GM18870 (cell line): Measurements from ENCODE around the gene TEX52.

ENCODE experiments used
- ATAC-seq: cut with Tn5 transposase; IDR thresholded peaks from one replicate; pipeline ENCODE4 v1.9.1; 2021; ENCODE audit warnings: moderate library complexity; ENCODE audit not compliant: unreplicated experiment

TEX52 gene

GRCh38 chr12:2833810-2834209 lies 23.0 kb downstream of the TEX52 start:
- ATAC-seq = no peak

- ATAC-seq = no peak
Measured at GRCh38 chr12:2833327-2833726, 23.5 kb downstream of the TEX52 start.

GRCh38 chr12:2832550-2833127 lies 24.2 kb downstream of the TEX52 start:
- ATAC-seq = no peak

GRCh38 chr12:2829275-2829674 lies 27.6 kb downstream of the TEX52 start:
- ATAC-seq = no peak

- ATAC-seq = no peak
Measured at GRCh38 chr12:2826721-2827515, 29.9 kb downstream of the TEX52 start.

- no peak for ATAC-seq
Measured at GRCh38 chr12:2826036-2826435, 30.8 kb downstream of the TEX52 start.

- ATAC-seq = no peak
Measured at GRCh38 chr12:2825132-2825531, 31.7 kb downstream of the TEX52 start.

GRCh38 chr12:2824541-2824940 lies 32.3 kb downstream of the TEX52 start:
- ATAC-seq = no peak

- ATAC-seq = no peak
Measured at GRCh38 chr12:2823483-2823882, 33.4 kb downstream of the TEX52 start.

- ATAC-seq = no peak
Measured at GRCh38 chr12:2820432-2820831, 36.4 kb downstream of the TEX52 start.

- ATAC-seq = no peak
Measured at GRCh38 chr12:2819810-2820209, 37.0 kb downstream of the TEX52 start.

GRCh38 chr12:2813214-2814185 lies 43.3 kb downstream of the TEX52 start:
- ATAC-seq = peak; percentile 32

GRCh38 chr12:2812290-2813213 lies 44.3 kb downstream of the TEX52 start, which contains the start of gene ITFG2:
ITFG2 (plus strand) TSS chr12:2812668; CDS start chr12:2812761, 93 bp downstream.
- peak; percentile 91 for ATAC-seq

GRCh38 chr12:2811801-2812200 lies 45.0 kb downstream of the TEX52 start:
- ATAC-seq = no peak

GRCh38 chr12:2806700-2807099 lies 50.1 kb downstream of the TEX52 start:
- ATAC-seq = no peak

- no peak for ATAC-seq
Measured at GRCh38 chr12:2805143-2805520, 51.7 kb downstream of the TEX52 start.

GRCh38 chr12:2804393-2805142 lies 52.3 kb downstream of the TEX52 start:
- ATAC-seq = no peak

- no peak for ATAC-seq
Measured at GRCh38 chr12:2803635-2804392, 53.0 kb downstream of the TEX52 start.
